GM19397 (cell line): ENCODE data around the gene CRLF3.
"Not testable (repeated sequence)": the region's sequence is repeated elsewhere in the genome, so short reads cannot be mapped to it uniquely, and the experiment has no call there.

Experiments
- ATAC-seq: cut with Tn5 transposase; IDR thresholded peaks from one replicate; pipeline ENCODE4 v1.9.1; 2021; ENCODE audit warnings: mild to moderate bottlenecking, moderate library complexity; ENCODE audit not compliant: unreplicated experiment

CRLF3 gene

DNA sequence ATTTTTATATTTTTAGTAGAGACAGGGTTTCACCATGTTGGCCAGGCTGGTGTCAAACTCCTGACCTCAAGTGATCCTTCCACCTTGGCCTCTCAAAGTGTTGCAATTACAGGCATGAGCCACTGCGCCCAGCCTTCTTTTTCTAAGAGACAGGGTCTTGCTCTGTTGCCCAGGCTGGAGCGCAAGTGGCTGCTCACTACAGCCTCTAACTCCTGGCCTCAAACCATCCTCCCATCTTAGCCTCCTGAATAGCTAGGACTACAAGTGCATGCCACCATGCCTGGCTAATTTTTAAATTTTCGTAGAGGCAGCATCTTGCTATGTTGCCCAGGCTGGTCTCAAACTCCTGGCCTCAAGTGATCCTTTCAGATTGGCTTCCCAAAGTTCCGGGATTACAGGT is 76.9 kb downstream of the CRLF3 start:
- ATAC-seq, result not testable (repeated sequence)

DNA sequence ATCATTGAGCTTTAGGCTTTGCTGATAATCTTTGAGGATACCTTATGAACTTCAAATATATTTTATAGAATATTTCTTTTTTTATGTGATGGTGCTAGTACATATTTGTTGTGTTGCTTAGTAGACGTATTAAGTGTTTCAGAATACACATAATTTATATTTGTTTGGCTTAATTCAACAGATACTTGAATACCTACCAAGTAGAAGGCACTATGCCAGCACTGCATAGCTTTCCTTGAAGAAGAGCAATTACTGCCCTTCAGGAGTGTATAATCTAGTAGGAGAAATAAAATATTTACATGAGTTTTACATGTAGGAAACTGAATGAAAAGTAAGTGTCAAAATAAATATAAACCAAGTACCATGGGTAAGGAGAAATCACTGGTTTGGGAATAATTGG is 81.8 kb downstream of the CRLF3 start:
- ATAC-seq, result not testable (repeated sequence)

DNA sequence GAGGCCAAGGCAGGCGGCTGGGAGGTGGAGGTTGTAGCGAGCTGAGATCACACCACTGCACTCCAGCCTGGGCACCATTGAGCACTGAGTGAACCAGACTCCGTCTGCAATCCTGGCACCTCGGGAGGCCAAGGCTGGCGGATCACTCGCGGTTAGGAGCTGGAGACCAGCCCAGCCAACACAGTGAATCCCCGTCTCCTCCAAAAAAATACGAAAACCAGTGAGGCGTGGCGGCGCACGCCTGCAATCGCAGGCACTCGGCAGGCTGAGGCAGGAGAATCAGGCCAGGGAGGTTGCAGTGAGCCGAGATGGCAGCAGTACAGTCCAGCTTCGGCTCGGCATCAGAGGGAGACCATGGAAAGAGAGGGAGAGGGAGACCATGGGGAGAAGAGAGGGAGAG is 88.1 kb downstream of the CRLF3 start:
- not testable (repeated sequence) for ATAC-seq

DNA sequence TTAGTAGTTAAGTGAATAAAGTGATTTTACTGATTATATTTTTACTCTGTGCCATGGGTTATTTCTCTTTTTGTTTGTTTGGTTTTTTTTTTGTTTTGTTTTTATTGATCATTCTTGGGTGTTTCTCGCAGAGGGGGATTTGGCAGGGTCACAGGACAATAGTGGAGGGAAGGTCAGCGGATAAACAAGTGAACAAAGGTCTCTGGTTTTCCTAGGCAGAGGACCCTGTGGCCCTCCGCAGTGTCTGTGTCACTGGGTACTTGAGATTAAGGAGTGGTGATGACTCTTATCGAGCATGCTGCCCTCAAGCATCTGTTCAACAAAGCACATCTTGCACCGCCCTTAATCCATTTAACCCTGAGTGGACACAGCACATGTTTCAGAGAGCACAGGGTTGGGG is 88.8 kb downstream of the CRLF3 start:
- ATAC-seq, result not testable (repeated sequence)

DNA sequence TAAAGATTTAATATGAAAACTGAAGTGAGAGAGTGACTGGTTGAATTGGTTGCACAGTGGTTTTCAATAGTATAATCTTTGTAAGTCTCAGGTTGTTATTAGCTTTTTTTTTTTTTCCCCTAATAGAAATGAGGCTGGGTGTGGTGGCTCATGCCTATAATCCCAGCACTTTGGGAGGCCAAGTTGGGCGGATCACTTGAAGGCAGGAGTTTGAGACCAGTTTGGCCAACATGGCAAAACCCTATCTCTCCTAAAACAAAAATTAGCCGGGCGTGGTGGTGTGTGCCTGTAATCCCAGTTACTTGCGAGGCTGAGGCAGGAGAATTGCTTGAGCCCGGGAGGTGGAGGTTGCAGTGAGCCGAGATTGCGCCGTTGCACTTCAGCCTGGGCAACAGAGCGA is 89.3 kb downstream of the CRLF3 start:
- not testable (repeated sequence) for ATAC-seq

DNA sequence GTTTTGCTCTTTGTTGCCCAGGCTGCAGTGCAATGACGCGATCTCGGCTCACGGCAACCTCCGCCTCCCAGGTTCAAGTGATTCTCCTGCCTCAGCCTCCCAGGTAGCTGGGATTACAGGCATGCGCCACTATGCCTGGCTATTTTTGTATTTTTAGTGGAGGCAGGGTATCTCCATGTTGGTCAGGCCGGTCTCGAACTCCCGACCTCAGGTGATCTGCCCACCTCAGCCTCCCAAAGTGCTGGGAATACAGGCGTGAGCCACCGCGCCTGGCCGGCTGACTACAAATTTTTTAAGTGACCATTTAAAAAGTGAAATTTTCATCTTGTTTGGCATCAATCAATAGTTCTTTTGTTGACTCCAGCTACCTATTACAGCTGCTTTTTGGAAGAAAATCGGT is 90.3 kb downstream of the CRLF3 start:
- not testable (repeated sequence) for ATAC-seq
